HEK293T (cell line): Measurements from ENCODE around the gene RAD51C.
"Not testable (repeated sequence)": the region's sequence is repeated elsewhere in the genome, so short reads cannot be mapped to it uniquely, and the experiment has no call there.

Experiments used
- BHLHE40 ChIP-seq: fragments of 450-650 bp; IDR thresholded peaks from 2 replicates; pipeline ENCODE4 v1.6.1; 2016; ENCODE audit warnings: mild to moderate bottlenecking, moderate library complexity, borderline replicate concordance
- FOXA1 ChIP-seq: fragments of 450-650 bp; IDR thresholded peaks from 2 replicates; pipeline ENCODE4 v1.6.1; 2016; ENCODE audit warnings: mild to moderate bottlenecking
- FOXK2 ChIP-seq: fragments of 450-650 bp; IDR thresholded peaks from 2 replicates; pipeline ENCODE4 v1.6.1; 2016; ENCODE audit warnings: mild to moderate bottlenecking
- FOXM1 ChIP-seq: fragments of 450-650 bp; IDR thresholded peaks from 2 replicates; pipeline ENCODE4 v1.6.1; 2017; ENCODE audit warnings: mild to moderate bottlenecking, borderline replicate concordance
- PKNOX1 ChIP-seq: fragments of 450-650 bp; IDR thresholded peaks from 2 replicates; pipeline ENCODE4 v1.6.1; 2016
- SUZ12 ChIP-seq: fragments of 450-650 bp; IDR thresholded peaks from 2 replicates; pipeline ENCODE4 v1.6.1; 2016; ENCODE audit warnings: mild to moderate bottlenecking
- TARDBP ChIP-seq: fragments of 450-650 bp; IDR thresholded peaks from 2 replicates; pipeline ENCODE4 v1.6.1; 2016

- not testable (repeated sequence) for TF ChIP-seq FOXK2, PKNOX1, TARDBP, BHLHE40, FOXM1, FOXA1, SUZ12
These were observed 7.9 kb upstream of the RAD51C start for GRCh38 chr17:58684462-58684861.
